ENCODE measurements around the gene CHTOP.

DNA sequence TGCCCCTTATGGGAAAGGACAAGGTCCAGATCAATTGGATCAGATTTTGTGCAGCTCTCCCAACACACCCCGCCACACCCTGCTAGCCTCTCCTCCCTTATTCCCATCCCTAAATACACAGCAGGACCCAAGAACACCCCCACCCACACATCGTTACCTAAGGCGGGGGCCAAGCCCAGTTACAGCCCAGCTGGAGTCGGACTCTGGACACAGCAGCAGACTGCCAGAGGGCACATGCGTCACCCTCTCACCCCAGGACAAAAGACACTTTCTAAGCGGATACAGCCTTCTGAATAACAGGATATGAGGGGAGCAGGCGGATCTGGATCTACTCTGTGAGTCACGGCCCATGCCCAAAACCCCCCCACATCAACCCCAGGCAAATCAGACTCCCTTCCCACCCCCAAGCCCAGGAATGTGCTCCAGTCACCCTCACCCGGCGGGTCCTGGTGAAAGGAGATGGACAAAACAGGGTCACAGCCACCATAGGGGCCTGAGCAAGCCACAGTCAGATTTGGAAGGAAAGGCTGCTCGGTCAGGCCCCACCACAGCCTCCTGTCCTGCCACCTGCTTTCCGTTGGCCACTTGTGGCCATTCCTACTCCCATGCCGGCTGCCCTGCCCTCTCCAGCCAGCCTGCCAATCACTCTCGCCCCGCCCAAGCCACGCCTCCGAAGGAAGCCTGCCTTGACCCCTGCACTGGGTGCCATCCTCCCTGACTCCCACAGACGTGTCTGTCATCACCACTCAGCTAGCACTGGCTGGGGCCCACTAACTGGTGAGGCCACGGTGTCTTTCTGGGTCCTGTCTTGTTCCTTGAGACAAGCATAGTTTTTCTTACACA, 24.9 kb upstream of the CHTOP start:
- TF ChIP-seq, protein P1, sequence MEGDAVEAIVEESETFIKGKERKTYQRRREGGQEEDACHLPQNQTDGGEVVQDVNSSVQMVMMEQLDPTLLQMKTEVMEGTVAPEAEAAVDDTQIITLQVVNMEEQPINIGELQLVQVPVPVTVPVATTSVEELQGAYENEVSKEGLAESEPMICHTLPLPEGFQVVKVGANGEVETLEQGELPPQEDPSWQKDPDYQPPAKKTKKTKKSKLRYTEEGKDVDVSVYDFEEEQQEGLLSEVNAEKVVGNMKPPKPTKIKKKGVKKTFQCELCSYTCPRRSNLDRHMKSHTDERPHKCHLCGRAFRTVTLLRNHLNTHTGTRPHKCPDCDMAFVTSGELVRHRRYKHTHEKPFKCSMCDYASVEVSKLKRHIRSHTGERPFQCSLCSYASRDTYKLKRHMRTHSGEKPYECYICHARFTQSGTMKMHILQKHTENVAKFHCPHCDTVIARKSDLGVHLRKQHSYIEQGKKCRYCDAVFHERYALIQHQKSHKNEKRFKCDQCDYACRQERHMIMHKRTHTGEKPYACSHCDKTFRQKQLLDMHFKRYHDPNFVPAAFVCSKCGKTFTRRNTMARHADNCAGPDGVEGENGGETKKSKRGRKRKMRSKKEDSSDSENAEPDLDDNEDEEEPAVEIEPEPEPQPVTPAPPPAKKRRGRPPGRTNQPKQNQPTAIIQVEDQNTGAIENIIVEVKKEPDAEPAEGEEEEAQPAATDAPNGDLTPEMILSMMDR (IDR thresholded peaks at IDR 0.05; ENCODE audit: low read depth, low read length) = no peak
- no peak for TF ChIP-seq EZH2phosphoT487 (IDR thresholded peaks at IDR 0.05; ENCODE audit: low read depth)
